ENCODE results near the gene MGAT4C.

- TF ChIP-seq EZH2phosphoT487 (IDR thresholded peaks at IDR 0.05) (no peak), EZH2 (IDR thresholded peaks at IDR 0.05) (no peak), CTCF (IDR thresholded peaks at IDR 0.05) (no peak)
These were observed 26.4 kb downstream of the MGAT4C start for GRCh38 chr12:86229772-86230171.
